ENCODE measurements around the gene GAS7.

The GAS7 gene

GRCh38 chr17:9865586-9865985, 332.8 kb downstream of the GAS7 start:
- no peaks in the 10 kb centered on the region for H3K36me3 ChIP-seq (ENCODE audit: insufficient read depth)
- no peak overlapping the region for H3K4me2 ChIP-seq
- no peaks in the 10 kb centered on the region for H3K27me3 ChIP-seq (ENCODE audit: insufficient read depth, low read depth)
- H3K9ac ChIP-seq: no peak overlapping the region
- H4K20me1 ChIP-seq (ENCODE audit: insufficient read depth): no peaks in the 10 kb centered on the region
- TF ChIP-seq CTCF (conservative IDR thresholded peaks at IDR 0.05; ENCODE audit: low read depth, low read length): no peak
- no peak overlapping the region for H3K4me3 ChIP-seq (IDR thresholded peaks at IDR 0.05; ENCODE audit: insufficient read depth, low read depth, low read length)
- H3K79me2 ChIP-seq (ENCODE audit: insufficient read depth, low read depth): no peaks in the 10 kb centered on the region
- no peak overlapping the region for H3K27ac ChIP-seq
- H2AFZ ChIP-seq (ENCODE audit: low read depth): no peak overlapping the region
- H3K4me1 ChIP-seq (ENCODE audit: low read depth, poor library complexity, severe bottlenecking): no peaks in the 10 kb centered on the region

GRCh38 chr17:9862949-9863348, 335.5 kb downstream of the GAS7 start:
- Histone ChIP-seq H3K9ac (no peak overlapping the region), H3K4me3 (IDR thresholded peaks at IDR 0.05; ENCODE audit: insufficient read depth, low read depth, low read length) (no peak overlapping the region), H3K36me3 (ENCODE audit: insufficient read depth) (no peaks in the 10 kb centered on the region), H3K79me2 (ENCODE audit: insufficient read depth, low read depth) (no peaks in the 10 kb centered on the region), H3K27me3 (ENCODE audit: insufficient read depth, low read depth) (no peaks in the 10 kb centered on the region), H2AFZ (ENCODE audit: low read depth) (no peak overlapping the region), H3K27ac (no peak overlapping the region), H4K20me1 (ENCODE audit: insufficient read depth) (no peaks in the 10 kb centered on the region), H3K4me1 (ENCODE audit: low read depth, poor library complexity, severe bottlenecking) (no peaks in the 10 kb centered on the region), H3K4me2 (no peak overlapping the region)
- TF ChIP-seq CTCF (conservative IDR thresholded peaks at IDR 0.05; ENCODE audit: low read depth, low read length): no peak

GRCh38 chr17:9862220-9862619, 336.2 kb downstream of the GAS7 start:
- no peak for TF ChIP-seq CTCF (conservative IDR thresholded peaks at IDR 0.05; ENCODE audit: low read depth, low read length)
- no peak overlapping the region for H3K4me2 ChIP-seq
- no peak overlapping the region for H3K27ac ChIP-seq
- no peak overlapping the region for H3K9ac ChIP-seq
- no peak overlapping the region for H3K4me3 ChIP-seq (IDR thresholded peaks at IDR 0.05; ENCODE audit: insufficient read depth, low read depth, low read length)
- no peaks in the 10 kb centered on the region for H3K4me1 ChIP-seq (ENCODE audit: low read depth, poor library complexity, severe bottlenecking)
- H3K79me2 ChIP-seq (ENCODE audit: insufficient read depth, low read depth): no peaks in the 10 kb centered on the region
- no peaks in the 10 kb centered on the region for H3K36me3 ChIP-seq (ENCODE audit: insufficient read depth)
- H3K27me3 ChIP-seq (ENCODE audit: insufficient read depth, low read depth): no peaks in the 10 kb centered on the region
- H2AFZ ChIP-seq (ENCODE audit: low read depth): no peak overlapping the region
- no peaks in the 10 kb centered on the region for H4K20me1 ChIP-seq (ENCODE audit: insufficient read depth)

- Histone ChIP-seq H4K20me1 (ENCODE audit: insufficient read depth) (no peaks in the 10 kb centered on the region), H3K4me2 (no peak overlapping the region), H3K4me1 (ENCODE audit: low read depth, poor library complexity, severe bottlenecking) (no peaks in the 10 kb centered on the region), H2AFZ (ENCODE audit: low read depth) (no peak overlapping the region), H3K27me3 (ENCODE audit: insufficient read depth, low read depth) (no peaks in the 10 kb centered on the region), H3K79me2 (ENCODE audit: insufficient read depth, low read depth) (no peaks in the 10 kb centered on the region), H3K27ac (no peak overlapping the region), H3K36me3 (ENCODE audit: insufficient read depth) (no peaks in the 10 kb centered on the region), H3K9ac (no peak overlapping the region), H3K4me3 (IDR thresholded peaks at IDR 0.05; ENCODE audit: insufficient read depth, low read depth, low read length) (no peak overlapping the region)
- TF ChIP-seq CTCF (conservative IDR thresholded peaks at IDR 0.05; ENCODE audit: low read depth, low read length): no peak
Observed at GRCh38 chr17:9860851-9861250, 337.6 kb downstream of the GAS7 start.

Data from KMS-11 (cell line).